Chondrocyte (in vitro differentiated cells): ENCODE results near the gene GRPR. TPM values are rescaled to one million over a fixed set of nuclear protein-coding genes. Genes with fewer than 3 reads are reported as not detected.

ENCODE experiments used
- DNase-seq: peaks from one replicate; pipeline ENCODE4 v3.0.0; 2021; ENCODE audit warnings: mixed read lengths, low spot score
- H3K27ac Mint-ChIP-seq: one replicate; pipeline ENCODE4 v1.8.0; 2021; ENCODE audit warnings: mild to moderate bottlenecking, moderate library complexity, mixed read lengths; ENCODE audit not compliant: unreplicated experiment
- H3K27me3 Mint-ChIP-seq: 2 replicates; pipeline ENCODE4 v1.8.0; 2021; ENCODE audit warnings: low read depth, mixed read lengths
- H3K36me3 Mint-ChIP-seq: 2 replicates; pipeline ENCODE4 v1.8.0; 2021; ENCODE audit warnings: low read depth, mixed read lengths
- H3K4me1 Mint-ChIP-seq: 2 replicates; pipeline ENCODE4 v1.8.0; 2021; ENCODE audit warnings: low read depth, mild to moderate bottlenecking, mixed read lengths
- H3K4me3 Mint-ChIP-seq: one replicate; pipeline ENCODE4 v1.8.0; 2021; ENCODE audit warnings: mild to moderate bottlenecking, moderate library complexity, mixed read lengths; ENCODE audit not compliant: unreplicated experiment
- H3K9me3 Mint-ChIP-seq: 2 replicates; pipeline ENCODE4 v1.8.0; 2021; ENCODE audit warnings: low read depth, mixed read lengths
- total RNA-seq: library from RNA; stranded (reverse); gene quantifications from 3 replicates; pipeline ENCODE4 v1.2.1, GENCODE V29; 2021
- TF ChIP-seq, protein P1 (sequence below): fragments of 200-600 bp; sonication (generic); IDR thresholded peaks from 2 replicates; pipeline ENCODE4 v1.5.0; 2021; ENCODE audit warnings: antibody characterized with exemption, mild to moderate bottlenecking, moderate library complexity

The GRPR gene
- total RNA-seq, 1 donor from 2014 or later: 0.17 TPM

DNA sequence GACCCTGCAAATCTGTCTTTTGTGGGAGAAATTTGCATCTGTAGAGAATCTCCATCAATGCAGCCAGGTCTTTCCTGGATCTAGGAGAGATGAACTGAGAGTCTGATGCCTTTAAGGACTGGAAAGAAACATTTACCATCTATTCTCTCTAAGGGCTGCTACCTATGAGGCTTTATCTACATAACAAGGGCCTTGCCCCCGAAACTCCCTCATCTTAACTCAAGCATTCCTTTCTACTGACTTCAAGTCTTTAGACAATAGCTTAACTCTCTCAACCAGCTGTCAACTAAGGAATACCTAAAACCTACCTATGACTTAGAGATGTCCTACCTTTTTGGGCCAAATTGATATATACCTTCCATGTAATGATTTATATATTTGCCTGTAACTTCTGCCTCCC, 76.0 kb downstream of the GRPR start:
- peaks cover 4% of the 10 kb centered on the region for H3K9me3 Mint-ChIP-seq
- H3K27ac Mint-ChIP-seq: no peak overlapping the region
- H3K4me3 Mint-ChIP-seq: no peak overlapping the region
- H3K36me3 Mint-ChIP-seq: peaks cover 1% of the 10 kb centered on the region
- H3K27me3 Mint-ChIP-seq: no peaks in the 10 kb centered on the region
- DNase-seq: no peak
- TF ChIP-seq, protein P1, sequence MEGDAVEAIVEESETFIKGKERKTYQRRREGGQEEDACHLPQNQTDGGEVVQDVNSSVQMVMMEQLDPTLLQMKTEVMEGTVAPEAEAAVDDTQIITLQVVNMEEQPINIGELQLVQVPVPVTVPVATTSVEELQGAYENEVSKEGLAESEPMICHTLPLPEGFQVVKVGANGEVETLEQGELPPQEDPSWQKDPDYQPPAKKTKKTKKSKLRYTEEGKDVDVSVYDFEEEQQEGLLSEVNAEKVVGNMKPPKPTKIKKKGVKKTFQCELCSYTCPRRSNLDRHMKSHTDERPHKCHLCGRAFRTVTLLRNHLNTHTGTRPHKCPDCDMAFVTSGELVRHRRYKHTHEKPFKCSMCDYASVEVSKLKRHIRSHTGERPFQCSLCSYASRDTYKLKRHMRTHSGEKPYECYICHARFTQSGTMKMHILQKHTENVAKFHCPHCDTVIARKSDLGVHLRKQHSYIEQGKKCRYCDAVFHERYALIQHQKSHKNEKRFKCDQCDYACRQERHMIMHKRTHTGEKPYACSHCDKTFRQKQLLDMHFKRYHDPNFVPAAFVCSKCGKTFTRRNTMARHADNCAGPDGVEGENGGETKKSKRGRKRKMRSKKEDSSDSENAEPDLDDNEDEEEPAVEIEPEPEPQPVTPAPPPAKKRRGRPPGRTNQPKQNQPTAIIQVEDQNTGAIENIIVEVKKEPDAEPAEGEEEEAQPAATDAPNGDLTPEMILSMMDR: no peak
- peaks cover 3% of the 10 kb centered on the region for H3K4me1 Mint-ChIP-seq

DNA sequence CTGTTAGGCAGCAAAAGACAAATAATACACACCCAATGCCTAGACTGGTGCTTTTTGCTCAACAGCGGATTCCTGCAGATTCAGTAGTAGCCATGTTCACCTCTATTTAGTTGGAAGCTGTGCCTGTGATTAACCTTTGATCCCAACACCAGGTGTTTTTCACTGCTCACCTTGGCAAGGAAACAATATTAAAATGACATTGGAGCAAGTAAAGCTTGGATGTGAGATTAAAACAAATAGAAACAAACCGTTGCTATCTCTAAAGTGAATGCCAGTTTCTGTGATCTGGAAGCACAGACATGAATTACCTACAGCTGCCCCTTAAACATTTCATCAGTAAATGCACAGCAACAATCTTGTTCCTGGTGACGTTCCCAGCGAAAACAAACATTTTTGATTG, 79.6 kb downstream of the GRPR start:
- H3K27ac Mint-ChIP-seq: no peak overlapping the region
- no peak overlapping the region for H3K4me3 Mint-ChIP-seq
- H3K27me3 Mint-ChIP-seq: no peaks in the 10 kb centered on the region
- peaks cover 4% of the 10 kb centered on the region for H3K9me3 Mint-ChIP-seq
- H3K36me3 Mint-ChIP-seq: no peaks in the 10 kb centered on the region
- DNase-seq: no peak
- TF ChIP-seq, protein P1: no peak
- H3K4me1 Mint-ChIP-seq: no peaks in the 10 kb centered on the region

Other genes starting within 250 kb of the GRPR start
- gene MAGEB17, start 43.9 kb downstream of the GRPR start, total RNA-seq: not detected in 3 replicates